Stimulated activated CD8-positive, alpha-beta memory T cell treated with anti-CD3 and anti-CD28 coated beads, Interleukin-2, amount 100 ng/mL, for 48 hours (primary cell): ENCODE measurements around the gene CST1.
"Not testable (repeated sequence)": the region's sequence is repeated elsewhere in the genome, so short reads cannot be mapped to it uniquely, and the experiment has no call there.

Experiments
- DNase-seq, 2 donors: peaks; one replicate each; pipeline ENCODE4 v3.0.0-alpha.2; 2020; ENCODE audit warnings: low read depth in 2 of 2

CST1 gene, protein sequence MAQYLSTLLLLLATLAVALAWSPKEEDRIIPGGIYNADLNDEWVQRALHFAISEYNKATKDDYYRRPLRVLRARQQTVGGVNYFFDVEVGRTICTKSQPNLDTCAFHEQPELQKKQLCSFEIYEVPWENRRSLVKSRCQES

DNA sequence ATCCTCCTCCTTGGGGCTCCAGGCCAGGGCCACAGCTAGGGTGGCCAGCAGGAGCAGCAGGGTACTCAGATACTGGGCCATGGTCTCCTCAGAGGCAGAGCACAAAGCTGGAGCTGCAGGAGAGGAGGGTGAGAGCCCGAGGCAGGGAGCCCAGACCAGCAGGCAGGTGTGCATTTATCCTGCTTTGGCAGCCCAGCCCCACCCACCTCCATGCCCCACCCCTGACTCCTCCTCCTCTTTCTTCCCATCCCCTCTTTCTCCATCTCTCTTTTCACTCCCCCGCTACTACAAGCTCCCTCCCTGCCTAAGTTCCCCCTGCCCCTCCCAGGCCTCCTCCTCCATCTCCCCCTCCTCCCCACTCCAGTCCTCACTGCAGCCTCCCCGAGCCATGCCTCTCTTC is at the start of gene CST1:
TSS of gene CST1 (minus strand) at position 150 of the 400 bp plus-strand sequence. CDS start at position 81, 69 bp downstream.
- not testable (repeated sequence) for DNase-seq

DNA sequence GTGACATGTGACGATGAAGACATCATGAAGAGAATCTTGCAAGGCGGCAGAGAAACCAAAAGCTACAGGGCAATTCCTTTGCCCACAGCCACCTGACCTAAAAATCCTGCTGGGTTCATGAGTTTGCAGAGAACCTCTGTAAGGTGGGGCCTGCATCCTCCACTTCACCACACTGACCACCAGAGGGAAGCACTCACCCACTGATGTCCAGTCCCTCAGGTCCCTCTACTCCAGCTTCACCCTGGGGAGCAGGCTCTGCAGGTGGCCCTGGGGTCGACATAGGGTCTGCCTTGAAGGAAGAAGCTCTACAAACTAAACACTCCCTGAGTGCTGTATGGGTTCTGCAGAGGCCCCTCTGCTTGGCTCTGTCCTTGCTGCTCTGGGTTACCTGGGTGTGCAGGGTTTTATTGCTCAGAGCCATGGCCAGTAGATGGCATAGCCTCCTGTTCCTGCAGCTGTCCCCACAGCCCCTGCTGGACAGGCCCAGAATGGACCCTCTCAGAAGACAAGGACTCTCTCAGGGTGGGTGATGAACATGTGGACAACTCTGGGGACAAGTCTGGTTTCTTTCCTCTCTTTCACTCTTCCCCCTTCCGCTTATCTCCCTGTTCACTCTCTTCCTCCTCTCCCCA is 48.6 kb upstream of the CST1 start:
- DNase-seq: peak; percentile 3 to 20

DNA sequence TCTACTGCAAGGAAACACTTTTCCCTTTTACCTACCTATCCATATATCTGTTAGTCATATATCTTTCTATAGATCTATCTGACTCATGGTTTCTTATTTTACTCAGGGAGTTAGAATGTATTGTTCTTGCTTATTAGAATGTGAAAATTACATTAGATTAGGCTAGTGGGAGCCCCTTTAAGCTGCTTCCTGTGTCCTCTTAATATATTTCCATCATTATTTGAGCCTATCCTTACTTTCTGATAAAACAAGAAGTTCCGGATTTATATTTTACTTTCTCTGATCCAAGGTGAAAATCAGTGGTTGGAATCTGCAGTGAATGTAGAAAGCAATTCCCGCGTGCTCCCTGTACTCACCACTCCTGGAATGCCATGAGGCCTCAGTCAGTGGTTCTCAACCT is 44.8 kb upstream of the CST1 start:
- DNase-seq: no peak

DNA sequence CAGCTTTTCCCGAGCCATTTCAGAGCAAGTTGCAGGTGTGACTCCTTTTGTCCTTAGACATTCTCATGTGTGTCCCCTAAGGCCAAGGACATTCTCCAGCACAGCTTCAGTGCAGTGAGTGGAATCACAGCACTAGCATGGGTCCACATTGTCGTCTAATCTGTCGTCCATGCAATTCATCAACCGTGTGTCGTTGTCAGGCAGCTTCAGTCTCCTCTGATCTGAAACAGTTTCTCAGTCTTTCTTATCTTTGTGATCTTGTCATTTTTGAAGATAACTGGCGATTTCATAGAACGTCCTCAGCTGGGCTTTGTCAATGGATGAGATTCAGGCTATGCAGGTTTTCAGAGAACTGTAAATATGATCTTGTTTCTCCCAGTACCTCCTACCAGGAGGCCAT is 44.1 kb upstream of the CST1 start:
- DNase-seq: no peak

DNA sequence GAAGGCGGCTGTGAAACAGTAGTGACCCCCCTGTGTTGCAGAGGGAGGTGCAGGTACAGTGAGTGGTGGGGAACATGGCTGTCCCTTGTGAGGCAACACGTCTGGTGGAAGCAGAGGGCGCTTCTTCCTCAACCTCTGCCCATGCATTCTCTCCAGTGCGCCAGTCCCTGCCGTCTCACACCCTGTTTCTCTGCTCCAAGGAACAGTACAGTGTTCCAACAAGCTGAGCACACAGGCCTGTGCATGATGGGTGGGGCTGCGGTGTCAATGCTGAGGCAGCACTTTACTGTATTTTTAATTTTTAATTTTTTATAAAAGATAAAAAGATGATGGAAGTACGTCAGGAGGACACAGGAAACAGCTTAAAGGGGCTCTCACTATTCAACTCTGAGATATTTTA is 43.3 kb upstream of the CST1 start:
- no peak for DNase-seq

DNA sequence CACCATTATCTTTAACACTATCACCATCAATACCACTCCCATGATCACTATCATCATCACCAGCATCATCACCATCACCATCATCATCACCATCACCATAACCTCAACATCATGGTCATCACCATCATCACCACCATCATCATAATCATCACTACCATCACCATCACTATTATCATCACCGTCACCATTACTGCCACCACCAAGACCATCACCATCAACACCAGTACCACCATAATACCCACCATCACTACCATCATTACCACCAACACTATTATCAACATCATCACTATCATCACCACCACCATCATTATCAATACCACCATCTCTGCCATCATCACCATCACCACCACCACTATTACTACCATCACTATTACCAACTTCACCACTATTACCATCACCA is 32.7 kb upstream of the CST1 start:
- no peak for DNase-seq

DNA sequence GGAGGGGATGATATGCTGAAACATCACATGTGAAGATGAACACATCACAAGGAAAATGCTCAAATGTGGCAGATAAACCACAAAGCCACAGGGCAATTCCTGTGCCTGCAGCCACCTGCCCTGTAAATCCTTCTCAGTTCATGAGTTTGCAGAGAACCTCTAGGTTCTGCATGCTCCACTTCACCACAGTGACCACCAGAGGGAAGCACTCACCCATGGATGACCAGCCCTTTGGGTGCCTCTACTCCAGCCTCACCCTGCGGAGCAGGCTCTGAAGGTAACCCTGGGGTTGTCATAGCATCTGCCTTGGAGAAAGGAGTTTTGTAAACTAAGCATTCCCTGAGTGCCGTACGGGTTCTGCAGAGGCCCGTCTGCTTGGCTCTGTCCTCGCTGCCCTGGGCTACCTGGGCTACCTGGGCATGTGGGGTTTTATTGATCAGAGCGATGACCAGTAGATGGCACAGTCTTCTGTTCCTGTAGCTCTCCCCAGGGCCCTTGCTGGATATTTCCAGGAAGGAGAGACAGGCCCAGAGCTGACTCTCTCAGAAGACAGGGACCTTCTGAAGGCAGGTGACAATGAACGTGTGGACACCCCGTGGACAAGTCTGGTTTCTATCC is 31.7 kb upstream of the CST1 start:
- peak in 1 of 2 donors; percentile 1 for DNase-seq

DNA sequence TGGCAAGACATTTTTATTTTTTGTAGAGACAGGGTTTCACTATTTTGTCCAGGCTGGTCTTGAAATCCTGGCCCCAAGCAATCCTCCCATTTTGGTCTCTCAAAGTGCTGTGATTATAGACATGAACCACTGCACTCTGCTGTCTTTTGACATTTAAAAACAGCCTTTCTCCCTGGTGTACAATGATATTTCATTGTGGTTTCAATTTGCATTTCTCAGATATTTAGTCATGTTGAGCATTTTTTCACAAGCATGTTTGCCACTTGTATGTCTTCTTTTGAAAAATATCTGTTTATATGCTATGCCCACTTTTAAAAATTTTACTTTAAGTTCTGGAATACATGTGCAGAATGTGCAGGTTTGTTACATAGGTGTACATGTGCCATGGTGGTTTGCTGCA is 27.9 kb upstream of the CST1 start:
- not testable (repeated sequence) for DNase-seq

DNA sequence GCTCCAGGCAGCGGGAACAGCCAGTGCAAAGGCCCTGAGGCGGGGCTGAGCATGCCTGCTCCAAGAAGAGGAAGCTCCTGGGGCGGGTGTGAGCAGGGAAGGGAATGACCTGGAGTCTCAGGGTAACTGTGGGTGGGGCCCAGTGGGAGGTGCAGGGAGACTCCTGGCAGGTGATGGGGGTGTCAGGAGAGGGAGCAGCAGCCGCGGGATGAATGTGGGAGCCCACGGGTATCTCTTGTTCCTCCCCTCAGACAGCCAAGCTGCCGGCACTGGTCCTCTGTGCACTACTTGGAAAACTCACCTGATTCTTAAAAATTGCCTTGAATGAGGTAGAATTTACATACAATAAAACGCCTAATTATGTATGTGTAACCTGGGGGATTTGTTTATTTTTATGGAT is 26.6 kb upstream of the CST1 start:
- not testable (repeated sequence) for DNase-seq

DNA sequence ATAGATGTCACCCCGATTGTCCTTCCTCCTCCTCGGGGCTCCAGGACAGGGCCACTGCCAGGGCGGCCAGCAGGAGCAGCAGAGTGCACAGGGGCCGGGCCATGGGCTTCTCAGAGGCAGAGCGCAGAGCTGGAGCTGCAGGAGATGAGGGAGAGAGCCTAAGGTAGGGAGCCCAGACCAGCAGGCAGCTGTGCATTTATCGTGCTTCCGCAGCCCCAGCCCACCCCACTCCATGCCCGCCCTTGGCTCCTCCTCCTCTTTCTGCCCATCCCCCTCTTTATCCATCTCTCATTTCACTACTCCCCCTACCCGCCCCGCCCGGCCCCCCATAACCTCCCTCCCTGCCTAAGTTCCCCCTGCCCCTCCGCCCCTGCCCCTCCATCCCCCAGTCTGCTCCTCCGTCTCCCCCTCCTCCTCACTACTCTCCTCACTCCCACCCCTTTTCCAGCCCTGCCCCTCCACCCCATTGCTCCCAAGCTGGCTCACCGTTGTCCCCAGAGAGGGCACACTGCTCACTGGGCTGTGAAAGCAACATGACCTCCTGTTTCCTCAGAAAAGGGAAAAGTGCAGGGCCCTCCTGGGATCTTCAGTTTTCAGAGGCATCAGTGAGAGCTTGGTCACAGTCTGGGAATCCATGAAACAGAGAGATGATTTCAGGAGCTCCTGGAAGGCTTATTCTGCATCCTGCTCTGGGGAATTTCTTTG is 25.5 kb upstream of the CST1 start:
- no peak for DNase-seq

DNA sequence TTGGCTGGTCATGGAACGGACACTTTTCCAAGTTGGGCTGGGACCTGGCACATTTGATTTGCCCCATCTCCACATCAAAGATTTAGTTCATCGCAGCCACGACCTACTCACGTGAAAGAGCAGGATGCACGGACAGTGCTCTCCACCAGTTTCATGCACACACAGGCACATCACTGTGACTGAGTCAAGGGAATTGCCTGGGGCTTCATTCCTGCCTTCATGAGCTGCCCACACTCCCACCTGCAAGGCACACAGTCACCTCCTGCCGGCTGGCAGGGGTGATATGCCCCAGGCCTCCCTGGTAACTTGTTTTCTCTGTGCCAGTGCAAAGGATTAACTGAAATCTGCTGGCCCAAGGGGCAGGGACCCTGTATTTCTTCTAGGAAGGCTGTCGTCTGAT is 23.3 kb upstream of the CST1 start:
- no peak for DNase-seq

DNA sequence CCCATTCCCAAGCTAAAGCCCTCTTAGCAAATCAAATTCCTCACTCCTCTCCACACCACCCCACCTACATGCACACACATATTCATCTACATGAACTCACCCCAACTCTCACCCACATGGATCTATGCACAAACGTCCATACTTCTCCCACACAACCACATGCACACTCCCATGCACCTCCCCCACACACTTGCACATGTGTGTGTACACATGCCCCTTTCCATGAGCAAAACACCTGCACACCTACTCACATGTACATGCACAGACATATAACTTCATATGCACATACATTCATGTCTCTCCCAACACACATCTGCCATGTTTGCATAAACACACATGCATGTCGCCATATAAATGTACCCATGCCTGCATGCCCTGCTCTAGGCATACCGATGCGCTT is 22.8 kb upstream of the CST1 start:
- no peak for DNase-seq

DNA sequence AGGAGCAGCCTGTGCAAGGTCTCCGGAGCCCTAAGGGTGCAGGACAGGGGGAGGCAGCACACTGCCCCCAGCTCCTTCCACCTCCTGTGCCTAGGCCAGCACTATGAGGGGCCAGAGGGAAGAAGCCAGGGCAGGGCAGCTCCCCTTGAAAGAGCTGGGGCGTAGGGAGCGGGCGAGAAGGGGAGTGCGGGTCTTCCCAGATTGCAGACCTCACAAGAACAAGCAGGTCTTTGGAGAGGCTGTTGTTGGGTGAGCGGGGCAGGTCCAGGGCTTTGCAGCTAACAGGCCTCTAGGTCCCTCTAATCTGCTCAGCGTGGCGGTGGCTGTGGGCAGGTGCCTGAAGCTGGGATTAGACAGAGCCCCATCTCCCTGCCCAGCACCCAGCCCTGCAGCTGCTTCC is 22.4 kb upstream of the CST1 start:
- DNase-seq: no peak

DNA sequence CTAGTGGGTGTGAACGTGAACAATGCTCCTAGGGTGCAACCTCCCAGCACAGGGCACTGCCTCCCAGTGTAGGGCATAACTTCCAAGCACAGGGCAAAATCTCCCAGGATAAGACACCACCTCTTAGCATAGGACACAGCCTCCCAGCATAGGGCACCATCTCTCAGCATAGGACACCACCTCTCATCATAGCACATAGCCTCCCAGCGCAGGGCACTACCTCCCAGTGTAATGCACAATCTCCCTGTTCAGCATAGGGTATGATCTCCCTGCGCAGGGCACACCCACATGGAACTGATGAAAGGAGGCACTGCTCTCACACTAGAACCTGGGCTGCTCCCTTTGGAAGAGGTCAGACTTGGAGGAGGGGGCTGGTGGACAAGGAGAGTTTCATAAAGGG is 21.3 kb upstream of the CST1 start:
- DNase-seq: no peak

DNA sequence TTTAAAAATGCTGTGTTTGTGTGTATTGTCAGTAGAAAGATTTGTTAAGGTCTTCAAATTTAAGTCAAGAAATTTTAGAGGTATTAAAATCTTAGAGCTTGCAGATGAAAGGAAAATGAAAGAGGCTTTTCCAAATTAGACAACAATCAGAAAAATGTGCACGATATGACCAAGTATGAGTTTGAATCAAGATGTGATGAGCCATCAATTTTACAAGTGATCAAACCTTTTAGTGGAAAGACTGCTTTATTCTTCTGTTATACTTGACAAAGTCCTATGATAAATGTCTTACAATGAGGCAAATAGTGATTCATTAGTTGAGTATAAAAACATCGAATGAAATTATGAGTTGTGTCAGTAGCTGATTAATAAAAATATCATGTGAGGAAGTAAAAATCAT is 19.6 kb upstream of the CST1 start:
- DNase-seq: no peak

DNA sequence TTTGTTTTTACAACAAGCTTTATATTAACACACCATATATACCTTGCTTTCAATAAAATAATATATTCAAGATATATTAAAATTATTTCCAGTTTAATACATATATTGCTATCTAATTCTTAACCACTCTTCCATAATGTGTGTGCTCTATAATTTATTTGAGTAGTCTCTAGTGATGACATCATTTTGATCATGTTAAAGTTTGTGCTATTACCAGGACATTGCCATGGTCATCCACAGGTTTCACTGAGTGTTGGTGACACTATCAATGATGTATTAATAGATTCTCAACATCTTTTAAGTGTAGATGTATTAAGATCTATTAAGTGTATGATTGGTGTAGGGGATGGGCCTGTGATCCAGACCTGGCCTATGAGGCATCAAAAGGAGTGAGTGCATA is 17.8 kb upstream of the CST1 start:
- DNase-seq: not testable (repeated sequence)

DNA sequence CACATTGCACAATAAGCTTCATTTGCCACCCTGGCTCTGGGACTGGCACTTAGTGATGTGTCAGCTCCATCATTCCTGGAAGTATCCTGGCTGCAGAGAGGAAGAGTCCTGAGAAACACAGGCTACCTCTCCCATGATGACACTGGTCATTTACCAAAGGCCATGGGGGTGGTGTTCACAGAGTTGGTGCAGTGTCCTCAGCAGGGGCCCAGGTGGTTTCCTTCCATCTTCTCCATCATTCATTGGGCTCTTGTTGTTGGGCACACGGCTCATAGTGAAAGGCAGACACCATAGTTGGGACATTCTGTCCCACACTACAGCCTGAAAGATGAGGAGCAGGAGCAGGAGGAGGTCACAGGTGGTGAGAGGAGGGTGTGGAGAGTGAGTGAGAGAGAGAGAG is 15.8 kb upstream of the CST1 start:
- no peak for DNase-seq

DNA sequence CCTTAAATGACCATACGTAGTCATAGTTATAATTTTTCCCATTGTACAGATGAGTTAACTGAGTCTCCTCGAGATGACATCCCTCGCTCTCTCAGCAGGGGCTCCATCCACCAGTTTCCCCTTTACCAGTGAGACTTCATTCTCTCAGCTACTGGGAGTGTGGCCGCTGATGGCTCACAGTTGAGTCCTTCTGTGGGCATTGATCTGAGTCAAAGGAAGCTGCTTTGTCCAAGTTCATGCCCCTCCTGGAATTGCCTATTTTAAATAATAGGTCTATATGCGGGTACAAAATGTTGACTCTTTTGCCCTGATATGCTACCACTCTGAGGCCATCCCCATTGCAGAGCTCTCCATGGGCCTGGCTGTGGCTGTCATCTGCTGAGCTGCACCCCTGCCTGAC is 14.8 kb upstream of the CST1 start:
- no peak for DNase-seq

DNA sequence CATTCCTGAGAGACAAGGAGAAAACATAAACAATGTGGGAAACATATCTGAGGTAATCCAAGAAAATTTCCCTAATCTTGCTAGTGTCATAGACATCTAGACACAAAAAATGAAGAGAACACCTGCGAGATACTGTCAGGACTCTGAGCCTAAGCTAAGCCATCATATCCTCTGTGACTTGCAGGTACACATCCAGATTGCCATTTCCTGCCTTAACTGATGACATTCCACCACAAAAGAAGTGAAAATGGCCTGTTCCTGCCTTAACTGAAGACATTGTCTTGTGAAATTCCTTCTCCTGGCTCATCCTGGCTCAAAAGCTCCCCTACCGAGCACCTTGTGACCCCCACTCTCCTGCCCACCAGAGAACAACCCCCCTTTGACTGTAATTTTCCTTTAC is 13.9 kb upstream of the CST1 start:
- not testable (repeated sequence) for DNase-seq

DNA sequence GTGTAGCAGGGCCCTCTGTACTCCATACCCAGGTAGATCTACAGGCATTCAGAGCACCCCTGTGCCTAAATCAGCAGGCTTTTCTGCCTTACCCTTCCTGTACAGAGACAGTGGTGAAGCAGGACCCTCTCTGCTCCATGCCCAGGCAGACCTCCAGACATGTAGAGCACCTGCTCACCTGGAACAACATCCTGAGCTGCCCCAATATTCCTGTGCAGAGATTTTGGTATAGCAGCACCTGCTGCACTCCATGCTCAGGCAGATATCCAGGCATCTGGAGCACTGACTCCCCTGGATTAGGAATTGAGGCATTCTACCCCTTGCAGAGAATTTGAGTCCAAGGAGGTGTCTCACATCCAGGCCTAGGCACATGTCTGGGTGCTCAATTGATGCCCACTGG is 12.6 kb upstream of the CST1 start:
- DNase-seq: no peak

DNA sequence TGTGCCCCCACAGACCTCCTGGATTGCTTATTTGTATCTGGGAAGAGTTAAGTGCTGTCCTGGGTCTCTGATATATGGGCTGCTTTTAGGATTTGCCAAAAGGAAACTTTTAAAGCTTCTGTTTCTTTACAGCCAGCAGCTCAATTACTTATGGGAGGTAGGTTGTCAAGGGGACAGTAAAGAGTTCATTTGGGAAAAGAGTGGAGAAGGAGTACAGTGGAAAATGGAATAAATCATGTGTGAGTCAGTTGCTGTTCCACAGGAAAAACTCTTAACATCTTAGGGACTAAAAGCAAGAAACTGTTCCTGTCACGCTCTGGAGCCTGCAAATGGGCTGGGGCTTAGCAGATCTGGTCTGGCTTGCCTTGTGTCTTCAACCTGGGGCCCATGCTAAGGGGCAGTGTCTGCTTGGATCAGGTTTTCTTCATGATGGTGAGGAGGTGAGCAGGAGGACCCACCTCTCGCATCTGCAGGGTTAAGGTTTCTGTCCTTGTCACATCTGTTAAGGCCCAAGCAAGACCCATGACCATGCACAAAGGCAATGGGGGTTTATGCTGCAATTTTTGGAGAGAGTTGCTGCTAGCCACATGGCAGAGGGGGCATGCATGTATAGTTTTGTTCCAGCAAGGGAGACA is 8.7 kb upstream of the CST1 start:
- DNase-seq: no peak

DNA sequence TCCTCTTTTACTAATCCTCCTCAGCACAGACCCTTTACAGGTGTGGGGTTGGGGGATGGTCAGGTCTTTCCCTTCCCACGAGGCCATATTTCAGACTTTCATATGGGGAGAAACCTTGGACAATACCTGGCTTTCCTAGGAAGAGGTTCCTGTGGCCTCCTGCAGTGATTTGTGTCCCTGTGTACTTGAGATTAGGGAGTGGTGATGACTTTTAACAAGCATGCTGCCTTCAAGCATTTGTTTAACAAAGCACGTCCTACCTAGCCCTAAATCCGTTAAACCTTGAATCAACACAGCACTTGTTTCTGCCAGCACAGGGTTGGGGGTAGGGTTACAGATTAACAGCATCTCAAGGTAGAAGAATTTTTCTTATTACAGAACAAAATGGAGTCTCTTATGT is 6.1 kb upstream of the CST1 start:
- DNase-seq: not testable (repeated sequence)
